Measurements from ENCODE around the gene ANKRD39.

The ANKRD39 gene

GRCh38 chr2:96832408-96832753 is 25.4 kb downstream of the ANKRD39 start:
- Histone ChIP-seq H3K14ac (ENCODE audit: low read length in 2 of 2) (no peak overlapping the region), H3K9me3 (ENCODE audit: control insufficient read depth, low read length) (no peaks in the 10 kb centered on the region), H2BK5ac (ENCODE audit: low read depth, low read length, poor library complexity, severe bottlenecking) (no peak overlapping the region), H3K4me1 (ENCODE audit: control insufficient read depth, insufficient read depth, low read depth, low read length) (peaks cover 10% of the 10 kb centered on the region), H2BK12ac (ENCODE audit: low read length in 2 of 2) (no peak overlapping the region), H3K27ac (ENCODE audit: low read length, poor library complexity, severe bottlenecking) (no peak overlapping the region), H2BK120ac (ENCODE audit: low read depth, low read length) (no peak overlapping the region), H3K4me2 (ENCODE audit: low read length, poor library complexity, severe bottlenecking) (no peak overlapping the region), H3K27me3 (ENCODE audit: control insufficient read depth in 1 of 2, insufficient read depth in 1 of 2, low read length in 2 of 2) (no peaks in the 10 kb centered on the region), H3K79me1 (replicated peaks; ENCODE audit: low read length, poor library complexity, severe bottlenecking) (peaks cover 8% of the 10 kb centered on the region), H2AK5ac (ENCODE audit: low read length, severe bottlenecking) (no peak overlapping the region), H3K4me3 (ENCODE audit: insufficient read depth in 1 of 2, low read depth in 1 of 2, low read length in 2 of 2) (no peak overlapping the region), H4K8ac (ENCODE audit: low read length) (peak overlapping the region; percentile 15), H2BK15ac (ENCODE audit: low read depth, poor library complexity, severe bottlenecking) (no peak overlapping the region), H3K9ac (ENCODE audit: low read length) (no peak overlapping the region), H3K23ac (ENCODE audit: low read length in 2 of 2) (no peak overlapping the region), H4K91ac (ENCODE audit: low read length) (no peak overlapping the region), H3K4ac (ENCODE audit: low read depth in 1 of 2, low read length in 2 of 2) (no peak overlapping the region), H3K36me3 (ENCODE audit: control insufficient read depth in 1 of 2, insufficient read depth in 2 of 2, low read depth in 1 of 2, low read length in 2 of 2) (peaks cover 45 to 60% of the 10 kb centered on the region in 2 experiments), H3K18ac (ENCODE audit: low read depth in 1 of 2, low read length in 2 of 2) (no peak overlapping the region), H2AFZ (ENCODE audit: low read depth, low read length) (no peak overlapping the region)
- WGBS: 80% methylated on average over 11 of the region's 11 CpGs
- DNase-seq: no peak

GRCh38 chr2:96831679-96832078 is 26.1 kb downstream of the ANKRD39 start:
- Histone ChIP-seq H2BK12ac (ENCODE audit: low read length in 2 of 2) (no peak overlapping the region), H2BK120ac (ENCODE audit: low read depth, low read length) (no peak overlapping the region), H3K23ac (ENCODE audit: low read length in 2 of 2) (no peak overlapping the region), H2AK5ac (ENCODE audit: low read length, severe bottlenecking) (no peak overlapping the region), H4K91ac (ENCODE audit: low read length) (no peak overlapping the region), H3K4me1 (ENCODE audit: control insufficient read depth, insufficient read depth, low read depth, low read length) (peaks cover 10% of the 10 kb centered on the region), H3K9ac (ENCODE audit: low read length) (no peak overlapping the region), H3K4me2 (ENCODE audit: low read length, poor library complexity, severe bottlenecking) (no peak overlapping the region), H3K18ac (ENCODE audit: low read depth in 1 of 2, low read length in 2 of 2) (no peak overlapping the region), H3K14ac (ENCODE audit: low read length in 2 of 2) (no peak overlapping the region), H3K36me3 (ENCODE audit: control insufficient read depth in 1 of 2, insufficient read depth in 2 of 2, low read depth in 1 of 2, low read length in 2 of 2) (peaks cover 50 to 60% of the 10 kb centered on the region in 2 experiments), H2AFZ (ENCODE audit: low read depth, low read length) (no peak overlapping the region), H3K4me3 (ENCODE audit: insufficient read depth in 1 of 2, low read depth in 1 of 2, low read length in 2 of 2) (no peak overlapping the region), H3K4ac (ENCODE audit: low read depth in 1 of 2, low read length in 2 of 2) (no peak overlapping the region), H3K79me1 (replicated peaks; ENCODE audit: low read length, poor library complexity, severe bottlenecking) (peaks cover 8% of the 10 kb centered on the region), H3K9me3 (ENCODE audit: control insufficient read depth, low read length) (no peaks in the 10 kb centered on the region), H3K27ac (ENCODE audit: low read length, poor library complexity, severe bottlenecking) (no peak overlapping the region), H2BK5ac (ENCODE audit: low read depth, low read length, poor library complexity, severe bottlenecking) (no peak overlapping the region), H4K8ac (ENCODE audit: low read length) (no peak overlapping the region), H3K27me3 (ENCODE audit: control insufficient read depth in 1 of 2, insufficient read depth in 1 of 2, low read length in 2 of 2) (no peaks in the 10 kb centered on the region), H2BK15ac (ENCODE audit: low read depth, poor library complexity, severe bottlenecking) (no peak overlapping the region)
- no peak for DNase-seq
- 97% methylated on average over 10 of the region's 10 CpGs for WGBS

- no peak overlapping the region for H2BK120ac ChIP-seq (ENCODE audit: low read depth, low read length)
- no peak overlapping the region for H3K14ac ChIP-seq (ENCODE audit: low read length in 2 of 2)
- no peak overlapping the region for H2AFZ ChIP-seq (ENCODE audit: low read depth, low read length)
- H3K27me3 ChIP-seq (ENCODE audit: control insufficient read depth in 1 of 2, insufficient read depth in 1 of 2, low read length in 2 of 2): no peaks in the 10 kb centered on the region
- no peak overlapping the region for H3K23ac ChIP-seq (ENCODE audit: low read length in 2 of 2)
- WGBS: 84% methylated on average over 4 of the region's 5 CpGs
- DNase-seq: no peak
- H4K8ac ChIP-seq (ENCODE audit: low read length): no peak overlapping the region
- no peak overlapping the region for H3K4ac ChIP-seq (ENCODE audit: low read depth in 1 of 2, low read length in 2 of 2)
- peaks cover 59 to 60% of the 10 kb centered on the region in 2 experiments for H3K36me3 ChIP-seq (ENCODE audit: control insufficient read depth in 1 of 2, insufficient read depth in 2 of 2, low read depth in 1 of 2, low read length in 2 of 2)
- no peak overlapping the region for H2AK5ac ChIP-seq (ENCODE audit: low read length, severe bottlenecking)
- peaks cover 10% of the 10 kb centered on the region for H3K4me1 ChIP-seq (ENCODE audit: control insufficient read depth, insufficient read depth, low read depth, low read length)
- no peak overlapping the region for H3K9ac ChIP-seq (ENCODE audit: low read length)
- H3K9me3 ChIP-seq (ENCODE audit: control insufficient read depth, low read length): no peaks in the 10 kb centered on the region
- H2BK5ac ChIP-seq (ENCODE audit: low read depth, low read length, poor library complexity, severe bottlenecking): no peak overlapping the region
- H3K27ac ChIP-seq (ENCODE audit: low read length, poor library complexity, severe bottlenecking): no peak overlapping the region
- H3K79me1 ChIP-seq (replicated peaks; ENCODE audit: low read length, poor library complexity, severe bottlenecking): peaks cover 14% of the 10 kb centered on the region
- no peak overlapping the region for H3K18ac ChIP-seq (ENCODE audit: low read depth in 1 of 2, low read length in 2 of 2)
- no peak overlapping the region for H2BK15ac ChIP-seq (ENCODE audit: low read depth, poor library complexity, severe bottlenecking)
- no peak overlapping the region for H4K91ac ChIP-seq (ENCODE audit: low read length)
- H3K4me3 ChIP-seq (ENCODE audit: insufficient read depth in 1 of 2, low read depth in 1 of 2, low read length in 2 of 2): no peak overlapping the region
- no peak overlapping the region for H2BK12ac ChIP-seq (ENCODE audit: low read length in 2 of 2)
- no peak overlapping the region for H3K4me2 ChIP-seq (ENCODE audit: low read length, poor library complexity, severe bottlenecking)
Measured at GRCh38 chr2:96830044-96830562, 27.7 kb downstream of the ANKRD39 start.

GRCh38 chr2:96828874-96829273 is 28.9 kb downstream of the ANKRD39 start:
- no peak overlapping the region for H3K4ac ChIP-seq (ENCODE audit: low read depth in 1 of 2, low read length in 2 of 2)
- H4K91ac ChIP-seq (ENCODE audit: low read length): no peak overlapping the region
- peaks cover 52 to 64% of the 10 kb centered on the region in 2 experiments for H3K36me3 ChIP-seq (ENCODE audit: control insufficient read depth in 1 of 2, insufficient read depth in 2 of 2, low read depth in 1 of 2, low read length in 2 of 2)
- H3K27me3 ChIP-seq (ENCODE audit: control insufficient read depth in 1 of 2, insufficient read depth in 1 of 2, low read length in 2 of 2): no peaks in the 10 kb centered on the region
- no peak overlapping the region for H3K9ac ChIP-seq (ENCODE audit: low read length)
- peak overlapping the region; percentile 20 for H2BK15ac ChIP-seq (ENCODE audit: low read depth, poor library complexity, severe bottlenecking)
- peaks cover 12% of the 10 kb centered on the region for H3K4me1 ChIP-seq (ENCODE audit: control insufficient read depth, insufficient read depth, low read depth, low read length)
- no peak overlapping the region for H3K23ac ChIP-seq (ENCODE audit: low read length in 2 of 2)
- no peak overlapping the region for H3K4me3 ChIP-seq (ENCODE audit: insufficient read depth in 1 of 2, low read depth in 1 of 2, low read length in 2 of 2)
- H3K18ac ChIP-seq (ENCODE audit: low read depth in 1 of 2, low read length in 2 of 2): no peak overlapping the region
- no peak overlapping the region for H3K27ac ChIP-seq (ENCODE audit: low read length, poor library complexity, severe bottlenecking)
- DNase-seq: no peak
- no peak overlapping the region for H2BK120ac ChIP-seq (ENCODE audit: low read depth, low read length)
- no peak overlapping the region for H2AK5ac ChIP-seq (ENCODE audit: low read length, severe bottlenecking)
- no peak overlapping the region for H3K14ac ChIP-seq (ENCODE audit: low read length in 2 of 2)
- no peak overlapping the region for H2BK12ac ChIP-seq (ENCODE audit: low read length in 2 of 2)
- no peak overlapping the region for H4K8ac ChIP-seq (ENCODE audit: low read length)
- WGBS: 97% methylated on average over 10 of the region's 13 CpGs
- no peak overlapping the region for H2AFZ ChIP-seq (ENCODE audit: low read depth, low read length)
- peaks cover 20% of the 10 kb centered on the region for H3K79me1 ChIP-seq (replicated peaks; ENCODE audit: low read length, poor library complexity, severe bottlenecking)
- no peak overlapping the region for H3K4me2 ChIP-seq (ENCODE audit: low read length, poor library complexity, severe bottlenecking)
- no peak overlapping the region for H2BK5ac ChIP-seq (ENCODE audit: low read depth, low read length, poor library complexity, severe bottlenecking)
- no peaks in the 10 kb centered on the region for H3K9me3 ChIP-seq (ENCODE audit: control insufficient read depth, low read length)
